Measurements from ENCODE around the gene EBF4. TPM values are rescaled to one million over a fixed set of nuclear protein-coding genes. Genes with fewer than 3 reads are reported as not detected.

EBF4 gene
- polyA plus RNA-seq, 3 donors, result 0.12 TPM; not detected in 2

- peaks cover 0 to 3% of the 10 kb centered on the region in 2 donors for H3K9me3 ChIP-seq (replicated peaks in 1 of 2; ENCODE audit: control insufficient read depth in 1 of 2, insufficient read depth in 1 of 2, low read length in 2 of 2)
- no peaks in the 10 kb centered on the region for H4K20me1 ChIP-seq (ENCODE audit: insufficient read depth, low read length)
- no peak for TF ChIP-seq CTCF (IDR thresholded peaks at IDR 0.05)
- no peak overlapping the region for H3K4me3 ChIP-seq (replicated peaks in 1 of 3; ENCODE audit: low read depth in 2 of 3, low read length in 3 of 3)
- no peaks in the 10 kb centered on the region for H3K36me3 ChIP-seq (replicated peaks in 1 of 2; ENCODE audit: control insufficient read depth in 1 of 2, insufficient read depth in 2 of 2, low read length in 2 of 2)
- Mint-ChIP-seq H3K27ac (no peak overlapping the region), H3K4me1 (peaks cover 8% of the 10 kb centered on the region), H3K9me3 (peaks cover 0 to 9% (median 5%) of the 10 kb centered on the region in 7 donors), H3K4me3 (no peak overlapping the region), H3K27me3 (ENCODE audit: low read depth in 3 of 3) (peaks cover 30 to 64% (median 36%) of the 10 kb centered on the region in 3 donors), H3K36me3 (peaks cover 0 to 4% of the 10 kb centered on the region in 2 donors)
- H3K4me2 ChIP-seq (replicated peaks; ENCODE audit: extremely low read depth, low read length, poor library complexity, severe bottlenecking), result no peak overlapping the region
- H2AFZ ChIP-seq (ENCODE audit: insufficient read depth, low read depth, low read length, poor library complexity, severe bottlenecking), result no peak overlapping the region
- peaks cover 2 to 3% of the 10 kb centered on the region in 2 donors for H3K4me1 ChIP-seq (ENCODE audit: control insufficient read depth in 1 of 2, insufficient read depth in 2 of 2, low read length in 2 of 2)
- H3K79me2 ChIP-seq (ENCODE audit: insufficient read depth, low read length), result no peaks in the 10 kb centered on the region
- intact Hi-C loops (cut with micrococcal nuclease), result loop anchor here in 1 of 2 donors (10.0 kb wide), 1 partner anchor 260 kb away; no protein-coding TSS in a partner anchor
- H3K27me3 ChIP-seq (ENCODE audit: control insufficient read depth in 2 of 2, insufficient read depth in 2 of 2, low read length in 2 of 2), result peaks cover 5 to 14% of the 10 kb centered on the region in 2 donors
- DNase-seq, result no peak
- no peak overlapping the region for H3K27ac ChIP-seq (ENCODE audit: low read depth in 1 of 2, low read length in 2 of 2)
- no peak overlapping the region for H3K9ac ChIP-seq (ENCODE audit: insufficient read depth, low read length, poor library complexity, severe bottlenecking)
- WGBS (ENCODE audit: insufficient coverage), result 73% methylated on average over 7 of the region's 12 CpGs
Observed at GRCh38 chr20:2745060-2745910, 52.7 kb downstream of the EBF4 start.

- Histone ChIP-seq H3K9me3 (replicated peaks in 1 of 2; ENCODE audit: control insufficient read depth in 1 of 2, insufficient read depth in 1 of 2, low read length in 2 of 2) (peaks cover 0 to 3% of the 10 kb centered on the region in 2 donors), H3K79me2 (ENCODE audit: insufficient read depth, low read length) (no peaks in the 10 kb centered on the region), H3K4me1 (ENCODE audit: control insufficient read depth in 1 of 2, insufficient read depth in 2 of 2, low read length in 2 of 2) (peaks cover 9 to 10% of the 10 kb centered on the region in 2 donors), H3K9ac (ENCODE audit: insufficient read depth, low read length, poor library complexity, severe bottlenecking) (no peak overlapping the region), H4K20me1 (ENCODE audit: insufficient read depth, low read length) (no peaks in the 10 kb centered on the region), H3K27me3 (ENCODE audit: control insufficient read depth in 2 of 2, insufficient read depth in 2 of 2, low read length in 2 of 2) (peaks cover 6 to 18% of the 10 kb centered on the region in 2 donors), H3K36me3 (replicated peaks in 1 of 2; ENCODE audit: control insufficient read depth in 1 of 2, insufficient read depth in 2 of 2, low read length in 2 of 2) (no peaks in the 10 kb centered on the region), H3K4me2 (replicated peaks; ENCODE audit: extremely low read depth, low read length, poor library complexity, severe bottlenecking) (no peak overlapping the region), H3K27ac (ENCODE audit: low read depth in 1 of 2, low read length in 2 of 2) (no peak overlapping the region), H2AFZ (ENCODE audit: insufficient read depth, low read depth, low read length, poor library complexity, severe bottlenecking) (no peak overlapping the region), H3K4me3 (replicated peaks in 1 of 3; ENCODE audit: low read depth in 2 of 3, low read length in 3 of 3) (no peak overlapping the region)
- no peak overlapping the region for H3K27ac Mint-ChIP-seq
- 90% methylated on average over 2 of the region's 4 CpGs for WGBS (ENCODE audit: insufficient coverage)
- H3K9me3 Mint-ChIP-seq, result peaks cover 0 to 11% (median 6%) of the 10 kb centered on the region in 7 donors
- H3K4me3 Mint-ChIP-seq, result no peak overlapping the region
- peaks cover 0 to 4% of the 10 kb centered on the region in 2 donors for H3K36me3 Mint-ChIP-seq
- intact Hi-C loops (cut with micrococcal nuclease), result loop anchor here in 1 of 2 donors (10.0 kb wide), 1 partner anchor 259 kb away; no protein-coding TSS in a partner anchor
- no peak for TF ChIP-seq CTCF (IDR thresholded peaks at IDR 0.05)
- peaks cover 16% of the 10 kb centered on the region for H3K4me1 Mint-ChIP-seq
- H3K27me3 Mint-ChIP-seq (ENCODE audit: low read depth in 3 of 3), result peaks cover 33 to 67% (median 39%) of the 10 kb centered on the region in 3 donors
- no peak for DNase-seq
Observed at GRCh38 chr20:2745936-2746635, 53.5 kb downstream of the EBF4 start.
